Neuronal stem cell (in vitro differentiated cells): ENCODE data around the gene ATXN10.

Experiments used
- DNase-seq: peaks from one replicate; pipeline ENCODE4 v3.0.0-alpha.2; 2013; ENCODE audit warnings: low spot score
- H2AFZ ChIP-seq: one replicate; pipeline ENCODE4 v1.6.1; 2013; ENCODE audit warnings: mild to moderate bottlenecking, low read length, inconsistent platforms
- H2AK5ac ChIP-seq: 2 replicates; pipeline ENCODE4 v1.6.1; 2013; ENCODE audit warnings: low read depth, mild to moderate bottlenecking, inconsistent platforms, low read length, moderate library complexity, mixed read lengths
- H2BK120ac ChIP-seq: 2 replicates; pipeline ENCODE4 v1.6.1; 2013; ENCODE audit warnings: low read depth, mild to moderate bottlenecking, inconsistent platforms, low read length, moderate library complexity, mixed read lengths
- H2BK12ac ChIP-seq: one replicate; pipeline ENCODE4 v1.6.1; 2013; ENCODE audit warnings: low read length, inconsistent platforms
- H2BK15ac ChIP-seq: 2 replicates; pipeline ENCODE4 v1.6.1; 2013; ENCODE audit warnings: mild to moderate bottlenecking, low read length, inconsistent platforms, mixed read lengths
- H2BK5ac ChIP-seq: one replicate; pipeline ENCODE4 v1.6.1; 2013; ENCODE audit warnings: inconsistent platforms, mild to moderate bottlenecking, low read length, moderate library complexity
- H3K14ac ChIP-seq: one replicate; pipeline ENCODE4 v1.6.1; 2013; ENCODE audit warnings: low read length, inconsistent platforms
- H3K18ac ChIP-seq: 2 replicates; pipeline ENCODE4 v1.6.1; 2013; ENCODE audit warnings: low read length, inconsistent platforms
- H3K23ac ChIP-seq: 2 replicates; pipeline ENCODE4 v1.6.1; 2013; ENCODE audit warnings: low read depth, mild to moderate bottlenecking, mixed read lengths, low read length, inconsistent platforms; ENCODE audit not compliant: poor library complexity
- H3K27ac ChIP-seq: replicated peaks from 3 replicates; pipeline ENCODE4 v1.5.1; 2013; ENCODE audit warnings: low read length, inconsistent platforms
- H3K27me3 ChIP-seq, 3 experiments: 2 replicates each; pipeline ENCODE4 v1.6.1; 2013; ENCODE audit warnings: low read length in 3 of 3, mild to moderate bottlenecking in 2 of 3, inconsistent platforms in 1 of 3, low read depth in 1 of 3, mixed read lengths in 1 of 3, moderate library complexity in 1 of 3; ENCODE audit not compliant: control insufficient read depth in 3 of 3, insufficient read depth in 3 of 3
- H3K36me3 ChIP-seq, 2 donors: replicated peaks in 1 of 2; 2 replicates each; pipeline ENCODE4 v1.6.1; 2013; ENCODE audit warnings: low read length in 2 of 2; ENCODE audit not compliant: control insufficient read depth in 2 of 2, insufficient read depth in 2 of 2
- H3K4ac ChIP-seq: 2 replicates; pipeline ENCODE4 v1.6.1; 2013; ENCODE audit warnings: inconsistent platforms, mild to moderate bottlenecking, low read length, moderate library complexity
- H3K4me1 ChIP-seq, 2 donors: 1 replicate in 1 of 2; 2 replicates in 1 of 2; pipeline ENCODE4 v1.6.1; 2013; ENCODE audit warnings: low read length in 2 of 2, low read depth in 1 of 2; ENCODE audit not compliant: control insufficient read depth in 2 of 2, insufficient read depth in 1 of 2
- H3K4me2 ChIP-seq: one replicate; pipeline ENCODE4 v1.6.1; 2013; ENCODE audit warnings: mild to moderate bottlenecking, low read length, inconsistent platforms; ENCODE audit not compliant: insufficient read depth, poor library complexity, severe bottlenecking
- H3K4me3 ChIP-seq, 2 donors: 2 replicates each; pipeline ENCODE4 v1.5.1; 2013; ENCODE audit warnings: low read length in 2 of 2, mild to moderate bottlenecking in 2 of 2, inconsistent platforms in 1 of 2, moderate library complexity in 1 of 2
- H3K79me1 ChIP-seq: one replicate; pipeline ENCODE4 v1.6.1; 2013; ENCODE audit warnings: low read depth, mild to moderate bottlenecking, inconsistent platforms, low read length, moderate library complexity
- H3K9ac ChIP-seq: one replicate; pipeline ENCODE4 v1.6.1; 2013; ENCODE audit warnings: mild to moderate bottlenecking, low read depth, low read length, inconsistent platforms; ENCODE audit not compliant: poor library complexity
- H3K9me3 ChIP-seq, 2 donors: replicated peaks in 1 of 2; 2 replicates each; pipeline versions ENCODE3 to v1.6.1; 2013; ENCODE audit warnings: low read length in 2 of 2, mild to moderate bottlenecking in 2 of 2, inconsistent platforms in 1 of 2, low read depth in 1 of 2, mixed read lengths in 1 of 2, moderate library complexity in 1 of 2; ENCODE audit not compliant: control insufficient read depth in 2 of 2, insufficient read depth in 1 of 2
- H4K8ac ChIP-seq: one replicate; pipeline ENCODE4 v1.6.1; 2013; ENCODE audit warnings: low read depth, mild to moderate bottlenecking, inconsistent platforms, low read length, moderate library complexity
- H4K91ac ChIP-seq: one replicate; pipeline ENCODE4 v1.6.1; 2013; ENCODE audit warnings: low read length, low read depth, mild to moderate bottlenecking, inconsistent platforms; ENCODE audit not compliant: poor library complexity
- WGBS, 2 donors: extraction: QIAGEN DNeasy Blood & Tissue Kit; methylation state at CpG; one replicate each; pipeline ENCODE4 v1.1.7; 2013; ENCODE audit warnings: missing lambda C conversion rate in 2 of 2, mixed read lengths in 1 of 2; ENCODE audit not compliant: insufficient read length in 2 of 2, insufficient replicate concordance in 1 of 2; ENCODE audit errors: extremely low coverage in 2 of 2; 5-methylcytosine and 5-hydroxymethylcytosine counted together

Gene ATXN10

DNA sequence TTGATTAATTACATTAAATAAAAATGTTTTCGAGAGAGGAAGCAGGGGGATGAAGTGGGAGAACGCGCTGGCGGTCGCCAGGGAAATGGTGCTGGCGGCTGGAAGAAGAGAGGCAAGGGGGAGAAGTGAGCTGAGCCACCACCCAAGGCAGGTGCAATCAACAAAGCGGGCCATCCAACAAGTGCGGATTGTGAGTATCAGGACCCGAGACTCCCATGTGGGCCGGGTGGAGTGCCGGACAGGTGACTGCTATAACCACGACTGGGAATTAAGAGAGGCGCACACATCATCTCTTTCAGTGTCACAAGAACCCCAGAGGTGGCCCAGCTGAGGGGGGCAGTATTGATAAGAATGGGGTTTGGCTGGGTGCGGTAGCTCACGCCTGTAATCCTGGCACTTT, 41.2 kb upstream of the ATXN10 start:
- no peak overlapping the region for H4K8ac ChIP-seq
- peaks cover 10 to 11% of the 10 kb centered on the region in 2 donors for H3K4me1 ChIP-seq
- H4K91ac ChIP-seq: no peak overlapping the region
- H3K4me2 ChIP-seq: no peak overlapping the region
- H3K9me3 ChIP-seq: no peaks in the 10 kb centered on the region
- no peak for DNase-seq
- H2AFZ ChIP-seq: no peak overlapping the region
- no peaks in the 10 kb centered on the region for H3K36me3 ChIP-seq
- no peak overlapping the region for H3K4ac ChIP-seq
- H2BK15ac ChIP-seq: no peak overlapping the region
- H3K79me1 ChIP-seq: no peaks in the 10 kb centered on the region
- H2BK12ac ChIP-seq: no peak overlapping the region
- no peak overlapping the region for H2BK120ac ChIP-seq
- H3K23ac ChIP-seq: no peak overlapping the region
- no CpG with 5 or more reads among the region's 15 CpGs for WGBS, 2 donors
- no peak overlapping the region for H3K4me3 ChIP-seq
- H3K27ac ChIP-seq: no peak overlapping the region
- no peak overlapping the region for H3K9ac ChIP-seq
- no peak overlapping the region for H3K14ac ChIP-seq
- peaks cover 0 to 52% (median 2%) of the 10 kb centered on the region in 3 experiments for H3K27me3 ChIP-seq
- H2AK5ac ChIP-seq: no peak overlapping the region
- H3K18ac ChIP-seq: no peak overlapping the region
- no peak overlapping the region for H2BK5ac ChIP-seq

DNA sequence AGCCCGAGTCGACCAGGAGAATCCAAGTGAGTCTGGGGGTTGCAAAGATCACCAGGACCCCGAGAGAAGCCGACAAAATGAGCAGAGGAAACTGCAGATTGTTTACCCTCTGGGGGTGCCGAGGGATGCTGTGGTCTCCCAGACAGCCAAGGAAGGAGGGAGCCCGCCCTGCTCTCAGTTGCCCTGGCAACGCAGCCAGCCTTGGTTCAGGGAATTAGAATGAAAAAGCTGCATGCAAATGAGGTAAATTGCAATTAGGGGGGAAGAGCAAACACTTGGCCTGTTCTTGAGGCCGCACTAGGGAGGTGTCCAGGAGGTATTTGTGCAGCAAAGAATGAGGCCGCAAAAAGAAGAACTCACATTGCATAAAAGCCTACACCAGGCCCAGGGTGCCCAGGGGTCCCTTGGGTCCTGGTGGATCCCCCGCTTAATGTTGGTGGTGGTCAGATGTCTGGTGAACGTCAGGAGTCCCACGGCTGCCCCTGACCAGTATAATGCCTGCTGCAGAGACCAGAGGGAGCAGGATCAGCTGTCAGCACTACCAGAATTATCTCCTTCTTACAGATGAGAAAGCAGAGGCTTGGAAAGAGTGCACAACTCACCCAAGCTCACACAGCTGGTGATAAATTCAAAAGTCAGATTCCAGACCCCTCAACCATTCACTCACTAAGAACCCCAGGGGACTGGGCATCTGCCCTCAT, 40.3 kb upstream of the ATXN10 start:
- H3K79me1 ChIP-seq: no peaks in the 10 kb centered on the region
- peaks cover 10 to 11% of the 10 kb centered on the region in 2 donors for H3K4me1 ChIP-seq
- no peak overlapping the region for H3K4me3 ChIP-seq
- WGBS, 2 donors: no CpG with 5 or more reads among the region's 12 CpGs
- H3K27me3 ChIP-seq: peaks cover 0 to 58% (median 2%) of the 10 kb centered on the region in 3 experiments
- H3K9me3 ChIP-seq: no peaks in the 10 kb centered on the region
- no peak overlapping the region for H2BK12ac ChIP-seq
- H4K8ac ChIP-seq: no peak overlapping the region
- no peak overlapping the region for H3K23ac ChIP-seq
- H3K4me2 ChIP-seq: no peak overlapping the region
- H2BK15ac ChIP-seq: no peak overlapping the region
- H2AK5ac ChIP-seq: no peak overlapping the region
- H3K9ac ChIP-seq: no peak overlapping the region
- no peak overlapping the region for H2AFZ ChIP-seq
- no peak overlapping the region for H3K14ac ChIP-seq
- DNase-seq: no peak
- no peak overlapping the region for H3K4ac ChIP-seq
- no peak overlapping the region for H2BK120ac ChIP-seq
- H3K27ac ChIP-seq: no peak overlapping the region
- H2BK5ac ChIP-seq: no peak overlapping the region
- no peak overlapping the region for H3K18ac ChIP-seq
- H4K91ac ChIP-seq: no peak overlapping the region
- no peaks in the 10 kb centered on the region for H3K36me3 ChIP-seq

DNA sequence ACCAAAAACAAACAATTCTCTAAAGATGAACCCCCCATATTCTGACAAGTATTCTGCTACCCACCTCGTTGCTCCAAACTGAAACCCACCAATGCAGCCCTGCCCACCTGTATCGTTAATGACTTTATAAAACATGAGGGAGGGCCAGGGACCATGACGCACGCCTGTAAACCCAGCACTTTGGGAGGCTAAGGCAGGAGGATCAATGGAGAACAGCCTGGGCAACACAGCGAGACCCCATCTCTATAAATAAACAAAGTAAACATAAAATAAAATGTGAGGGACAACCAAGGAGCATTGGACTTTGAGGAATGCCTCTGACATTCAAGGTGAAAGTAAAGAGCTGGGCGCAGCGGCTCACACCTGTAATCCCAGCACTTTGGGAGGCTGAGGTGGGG, 39.8 kb upstream of the ATXN10 start:
- H3K9me3 ChIP-seq: no peaks in the 10 kb centered on the region
- H2AK5ac ChIP-seq: no peak overlapping the region
- H3K9ac ChIP-seq: no peak overlapping the region
- no peaks in the 10 kb centered on the region for H3K36me3 ChIP-seq
- no peak overlapping the region for H3K18ac ChIP-seq
- peaks cover 0 to 63% (median 2%) of the 10 kb centered on the region in 3 experiments for H3K27me3 ChIP-seq
- no peak overlapping the region for H2BK15ac ChIP-seq
- no peak overlapping the region for H2BK12ac ChIP-seq
- no peak overlapping the region for H3K4me2 ChIP-seq
- no peak for DNase-seq
- no peak overlapping the region for H2BK5ac ChIP-seq
- no peak overlapping the region for H3K27ac ChIP-seq
- no CpG with 5 or more reads among the region's 7 CpGs for WGBS, 2 donors
- H3K4me1 ChIP-seq: peaks cover 10 to 11% of the 10 kb centered on the region in 2 donors
- no peak overlapping the region for H4K8ac ChIP-seq
- H3K79me1 ChIP-seq: no peaks in the 10 kb centered on the region
- H3K4me3 ChIP-seq: no peak overlapping the region
- no peak overlapping the region for H2AFZ ChIP-seq
- H2BK120ac ChIP-seq: no peak overlapping the region
- H4K91ac ChIP-seq: no peak overlapping the region
- H3K23ac ChIP-seq: no peak overlapping the region
- H3K4ac ChIP-seq: no peak overlapping the region
- H3K14ac ChIP-seq: no peak overlapping the region

DNA sequence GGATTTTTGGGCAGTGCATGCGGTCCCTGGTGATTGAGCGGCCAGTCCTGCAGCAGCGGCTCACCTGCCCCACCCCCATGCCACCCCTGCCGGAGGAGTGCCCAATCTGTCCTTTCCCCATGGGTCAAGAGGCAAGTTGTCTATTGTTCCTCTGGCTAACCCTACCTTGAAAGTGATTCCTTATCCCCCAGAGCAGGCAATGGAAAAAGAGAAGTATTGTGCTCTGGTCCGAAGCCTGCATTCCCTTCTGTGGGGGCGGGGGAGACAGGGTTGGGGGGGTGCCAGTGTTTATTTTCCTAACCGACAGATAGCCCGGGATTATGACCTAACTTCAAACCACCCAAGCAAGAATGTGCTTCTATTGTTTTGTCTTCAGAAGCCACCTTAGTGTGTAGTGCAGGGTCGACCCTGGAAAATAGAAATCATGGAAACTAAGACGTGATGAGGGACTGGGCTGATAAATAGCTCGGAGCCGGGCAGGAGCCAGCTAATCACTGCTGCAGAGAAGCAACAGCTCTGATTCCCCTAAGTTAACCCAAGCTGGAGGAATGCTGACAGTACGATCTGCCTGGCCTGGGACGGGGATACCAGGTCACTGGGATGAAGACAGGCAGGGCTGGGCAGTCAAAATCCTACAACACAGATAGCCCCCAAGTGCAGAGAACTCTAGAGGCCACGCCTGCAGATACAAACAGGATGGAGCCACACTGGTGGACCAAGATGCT, 38.7 kb upstream of the ATXN10 start:
- Histone ChIP-seq H2AK5ac (no peak overlapping the region), H2BK120ac (no peak overlapping the region), H4K91ac (no peak overlapping the region), H3K9ac (no peak overlapping the region), H3K4ac (no peak overlapping the region), H2BK5ac (no peak overlapping the region), H3K4me3 (no peak overlapping the region), H3K14ac (no peak overlapping the region), H3K27ac (no peak overlapping the region), H3K36me3 (no peaks in the 10 kb centered on the region), H3K18ac (peak overlapping the region; percentile 35), H3K27me3 (peaks cover 0 to 64% (median 2%) of the 10 kb centered on the region in 3 experiments), H3K9me3 (no peaks in the 10 kb centered on the region), H2BK15ac (no peak overlapping the region), H3K4me1 (peaks cover 10 to 11% of the 10 kb centered on the region in 2 donors), H4K8ac (no peak overlapping the region), H3K79me1 (no peaks in the 10 kb centered on the region), H2AFZ (peak overlapping the region; percentile 46), H3K4me2 (no peak overlapping the region), H2BK12ac (no peak overlapping the region), H3K23ac (peak overlapping the region; percentile 28)
- WGBS, 2 donors: no CpG with 5 or more reads among the region's 15 CpGs
- no peak for DNase-seq
